SW480 (cell line): Measurements from ENCODE around the gene STAT4.

ENCODE experiments used
- DNase-seq: peaks from one replicate; pipeline ENCODE4 v3.0.0-alpha.2; 2016; ENCODE audit warnings: low spot score

STAT4 gene, protein sequence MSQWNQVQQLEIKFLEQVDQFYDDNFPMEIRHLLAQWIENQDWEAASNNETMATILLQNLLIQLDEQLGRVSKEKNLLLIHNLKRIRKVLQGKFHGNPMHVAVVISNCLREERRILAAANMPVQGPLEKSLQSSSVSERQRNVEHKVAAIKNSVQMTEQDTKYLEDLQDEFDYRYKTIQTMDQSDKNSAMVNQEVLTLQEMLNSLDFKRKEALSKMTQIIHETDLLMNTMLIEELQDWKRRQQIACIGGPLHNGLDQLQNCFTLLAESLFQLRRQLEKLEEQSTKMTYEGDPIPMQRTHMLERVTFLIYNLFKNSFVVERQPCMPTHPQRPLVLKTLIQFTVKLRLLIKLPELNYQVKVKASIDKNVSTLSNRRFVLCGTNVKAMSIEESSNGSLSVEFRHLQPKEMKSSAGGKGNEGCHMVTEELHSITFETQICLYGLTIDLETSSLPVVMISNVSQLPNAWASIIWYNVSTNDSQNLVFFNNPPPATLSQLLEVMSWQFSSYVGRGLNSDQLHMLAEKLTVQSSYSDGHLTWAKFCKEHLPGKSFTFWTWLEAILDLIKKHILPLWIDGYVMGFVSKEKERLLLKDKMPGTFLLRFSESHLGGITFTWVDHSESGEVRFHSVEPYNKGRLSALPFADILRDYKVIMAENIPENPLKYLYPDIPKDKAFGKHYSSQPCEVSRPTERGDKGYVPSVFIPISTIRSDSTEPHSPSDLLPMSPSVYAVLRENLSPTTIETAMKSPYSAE

GRCh38 chr2:191150600-191151330 is at the start of gene STAT4:
Gene STAT4 (minus strand): TSS chr2:191150994. CDS start chr2:191148203, 2,791 bp downstream.
- DNase-seq: peak; percentile 26

GRCh38 chr2:191199929-191200512 is 49.2 kb upstream of the STAT4 start:
- no peak for DNase-seq

DNA sequence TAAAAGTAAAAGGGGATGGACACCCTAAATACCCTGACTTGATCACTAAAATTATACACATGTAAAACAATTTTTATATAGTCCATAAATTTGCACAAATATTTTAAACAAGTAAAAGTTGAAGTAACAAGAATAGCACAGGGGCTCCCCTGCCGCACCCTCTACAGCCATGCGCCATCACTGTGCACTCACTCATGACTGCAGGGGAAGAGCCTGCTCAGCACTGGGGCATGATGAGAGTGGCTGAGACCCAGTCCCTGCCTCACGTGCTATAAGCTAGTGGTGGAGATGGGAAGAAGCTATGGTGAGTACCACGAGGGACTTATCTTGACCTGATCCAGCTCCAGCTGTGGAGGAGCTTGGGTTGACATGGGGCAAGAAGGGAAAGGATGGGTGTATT is 47.5 kb upstream of the STAT4 start:
- no peak for DNase-seq

- no peak for DNase-seq
These were observed 46.3 kb upstream of the STAT4 start for GRCh38 chr2:191197096-191197495.

DNA sequence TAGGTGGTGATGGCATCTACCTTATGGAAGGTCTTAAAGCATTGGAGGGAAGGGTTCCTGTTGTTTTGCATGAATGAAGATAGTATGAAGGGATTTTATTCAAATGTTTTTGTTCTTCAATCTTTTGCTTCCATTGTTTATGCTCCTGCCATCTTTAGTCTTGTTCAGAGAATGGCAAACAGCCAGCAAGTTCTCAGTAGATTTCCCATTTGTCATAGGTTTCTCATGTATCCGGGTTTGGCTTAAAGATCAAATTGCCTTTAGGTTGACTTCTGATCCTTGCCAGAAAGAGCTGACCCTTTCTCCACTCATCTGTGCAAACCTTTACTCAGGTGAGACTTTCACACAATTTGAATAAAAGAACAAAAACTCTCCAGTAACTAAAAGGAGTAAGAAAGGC is 44.2 kb upstream of the STAT4 start:
- no peak for DNase-seq

DNA sequence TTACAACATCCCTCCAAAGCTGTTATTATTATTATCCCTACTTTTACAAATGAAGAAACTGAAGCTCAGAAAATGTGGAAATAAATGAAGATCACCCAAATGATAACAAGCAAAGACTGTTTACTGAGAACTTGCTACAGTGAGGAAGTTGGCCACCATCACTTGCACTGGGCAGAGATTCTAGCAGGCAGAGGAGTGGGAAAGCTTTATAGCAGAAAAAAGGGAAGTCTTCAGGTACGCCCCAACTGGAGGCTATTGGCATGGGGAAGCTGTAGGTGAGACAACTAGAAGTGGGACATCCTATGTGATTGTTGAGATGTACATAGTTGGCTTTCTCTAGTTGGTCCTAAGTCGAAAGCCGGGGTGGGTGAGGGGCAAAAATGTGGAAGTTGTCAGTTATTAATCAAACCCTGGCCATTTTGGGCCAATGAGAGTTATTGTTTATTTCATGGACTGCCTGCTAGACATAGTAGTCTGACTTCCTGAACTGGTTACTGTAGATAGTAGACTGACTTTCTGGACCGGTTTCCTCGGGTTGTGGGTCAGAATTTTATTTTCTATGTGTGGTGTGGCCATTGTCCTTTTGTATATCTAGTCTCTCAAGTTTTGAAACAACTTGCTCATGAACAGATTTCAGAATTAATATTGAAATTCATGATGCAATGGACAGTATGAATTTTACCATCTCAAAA is 40.2 kb upstream of the STAT4 start:
- DNase-seq: no peak

GRCh38 chr2:191190435-191190834 is 39.6 kb upstream of the STAT4 start:
- DNase-seq: no peak

DNA sequence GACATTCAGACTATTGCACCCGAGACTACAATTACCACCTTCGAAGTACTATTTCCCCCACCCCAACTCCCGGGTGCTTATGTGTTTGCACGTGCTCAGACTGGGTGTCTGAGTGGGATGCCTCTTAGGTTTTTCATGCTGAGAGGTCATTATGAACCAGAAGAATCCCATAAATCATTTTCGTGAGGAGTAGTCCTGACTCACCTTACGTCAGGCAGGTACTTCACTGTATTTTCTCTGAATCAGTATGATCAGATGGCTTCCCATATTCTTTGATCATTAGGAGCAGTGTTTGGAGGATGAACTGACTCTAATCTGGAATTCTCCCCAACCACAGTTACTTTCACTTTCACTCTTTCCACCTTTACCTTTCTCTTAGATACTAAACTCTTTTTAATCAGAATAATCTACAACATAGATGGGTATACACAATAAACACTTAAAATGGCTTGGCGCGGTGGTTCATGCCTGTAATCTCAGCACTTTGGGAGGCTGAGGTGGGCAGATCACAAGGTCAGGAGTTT is 38.4 kb upstream of the STAT4 start:
- DNase-seq: peak; percentile 8

DNA sequence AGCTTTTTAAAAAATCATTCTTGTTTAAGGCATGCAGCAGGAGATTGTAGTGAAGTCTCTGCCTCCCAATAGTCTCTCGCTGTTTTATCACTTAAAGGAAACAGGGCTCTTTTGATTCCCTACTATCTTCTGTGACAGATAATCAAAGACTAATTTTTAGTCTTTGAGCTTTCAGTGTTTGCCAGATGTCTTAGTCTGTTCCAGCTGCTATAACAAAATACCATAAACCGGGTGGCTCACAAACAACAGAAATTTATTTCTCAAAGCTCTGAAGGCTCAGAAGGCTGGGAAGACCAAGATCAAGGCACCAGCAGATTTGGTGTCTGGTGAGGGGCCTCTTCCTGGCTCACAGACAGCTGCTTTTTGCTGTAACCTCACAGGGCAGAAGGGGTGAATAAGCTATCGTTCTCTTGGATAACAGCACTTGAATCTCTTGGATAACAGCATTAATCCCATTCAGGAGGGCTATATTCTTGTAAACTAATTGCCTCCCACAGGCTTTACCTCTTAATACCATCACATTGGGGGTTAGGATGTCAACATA is 37.8 kb upstream of the STAT4 start:
- DNase-seq: no peak

GRCh38 chr2:191187105-191187829 is 36.5 kb upstream of the STAT4 start:
- no peak for DNase-seq

- DNase-seq: no peak
These were observed 33.7 kb upstream of the STAT4 start for GRCh38 chr2:191184457-191184856.

- no peak for DNase-seq
These were observed 32.7 kb upstream of the STAT4 start for GRCh38 chr2:191183516-191183915.

GRCh38 chr2:191183081-191183480 is 32.3 kb upstream of the STAT4 start:
- no peak for DNase-seq

GRCh38 chr2:191180713-191181112 is 29.9 kb upstream of the STAT4 start:
- no peak for DNase-seq

DNA sequence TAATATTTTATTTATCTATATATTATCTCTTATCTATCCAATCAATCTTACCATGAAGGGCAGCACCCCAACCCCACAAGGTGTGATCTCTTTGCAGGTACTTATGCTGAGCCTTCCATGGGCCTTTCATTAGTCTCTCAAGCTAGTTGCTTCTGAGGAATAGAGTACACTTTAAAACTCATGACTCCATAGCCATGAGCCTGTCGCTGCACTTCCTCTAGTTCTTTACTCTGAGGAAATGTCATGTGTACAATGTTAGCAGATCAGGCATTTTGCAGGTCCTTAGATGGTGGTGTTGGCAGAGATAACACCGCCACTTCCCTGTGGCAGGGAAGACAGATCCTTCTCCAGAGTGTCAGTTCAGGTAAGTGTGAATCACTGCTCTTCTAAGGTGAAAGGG is 29.5 kb upstream of the STAT4 start:
- DNase-seq: no peak

GRCh38 chr2:191178806-191179514 is 28.2 kb upstream of the STAT4 start:
- DNase-seq: no peak

DNA sequence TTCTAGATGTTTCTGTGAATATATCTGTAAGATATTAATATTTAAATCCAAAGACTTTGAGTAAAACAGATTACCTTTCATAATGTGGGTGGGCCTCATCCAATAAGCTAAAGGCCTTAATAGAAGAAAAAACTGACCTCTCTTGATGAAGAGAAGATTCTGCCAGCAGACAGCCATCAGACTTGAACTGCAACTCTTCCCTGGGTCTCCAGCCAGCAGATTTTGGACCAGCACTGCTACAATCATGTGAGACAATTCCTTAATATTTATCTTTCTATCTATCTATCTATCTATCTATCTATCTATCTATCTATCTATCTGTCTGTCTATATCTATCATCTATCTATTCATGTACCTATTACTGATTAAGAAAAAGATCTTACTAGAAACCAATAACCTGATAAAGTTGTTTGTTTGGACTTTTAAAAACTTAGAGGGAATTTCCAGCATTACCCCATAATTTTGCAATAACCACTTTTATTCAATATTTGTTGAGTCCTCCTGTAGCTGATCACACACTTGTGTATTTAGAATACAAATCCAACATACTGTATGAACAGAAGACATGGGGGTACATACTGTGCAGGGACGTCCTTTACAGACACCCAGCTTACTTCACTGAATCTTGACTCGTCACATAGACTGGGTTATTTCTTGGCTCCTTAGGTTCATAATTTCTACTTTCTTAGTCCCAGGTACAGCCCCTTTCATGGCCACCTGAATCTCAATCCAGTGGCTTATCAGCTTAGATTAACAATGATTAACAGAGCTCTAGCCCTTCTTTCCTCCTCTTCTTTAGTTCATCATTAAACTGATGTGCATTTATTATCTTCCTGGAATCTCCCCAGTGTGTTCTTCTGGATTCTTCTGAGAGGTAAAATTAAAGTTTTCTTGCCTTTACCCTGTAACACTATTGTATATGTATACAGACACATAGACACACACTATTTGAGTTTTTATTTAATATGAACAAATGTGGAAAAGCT is 27.2 kb upstream of the STAT4 start:
- DNase-seq: no peak

GRCh38 chr2:191176801-191177438 is 26.1 kb upstream of the STAT4 start:
- DNase-seq: no peak
